PC-3 (cell line): ENCODE measurements around the gene SPOCD1.

Experiments
- CTCF ChIP-seq: fragments of 300-600 bp; sonication (generic); conservative IDR thresholded peaks from 2 replicates; pipeline ENCODE4 v1.5.1; 2017; ENCODE audit warnings: antibody characterized with exemption, low read depth, mild to moderate bottlenecking, low read length
- EZH2 ChIP-seq: fragments of 300-600 bp; sonication (generic); IDR thresholded peaks from one replicate; pipeline ENCODE4 v1.6.1; 2017; ENCODE audit warnings: antibody characterized with exemption, mild to moderate bottlenecking, low read length; ENCODE audit not compliant: unreplicated experiment
- EZH2phosphoT487 ChIP-seq: fragments of 300-600 bp; sonication (generic); IDR thresholded peaks from 2 replicates; pipeline ENCODE4 v1.6.1; 2018; ENCODE audit warnings: mild to moderate bottlenecking, antibody characterized with exemption, low read length, borderline replicate concordance

- TF ChIP-seq CTCF (no peak), EZH2 (no peak), EZH2phosphoT487 (no peak)
These were observed 3.5 kb downstream of the SPOCD1 start for GRCh38 chr1:31812158-31812829.
